Heart left ventricle (tissue), 16 donors: ENCODE measurements around the gene CUBN. TPM values are rescaled to one million over a fixed set of nuclear protein-coding genes. Genes with fewer than 3 reads are reported as not detected.

Experiments used
- ATAC-seq, 4 donors: fragments of 200-7000 bp; cut with Tn5 transposase; one replicate each; pipeline ENCODE4 v1.9.1; 2020 to 2022; ENCODE audit warnings: moderate library complexity in 4 of 4, mild to moderate bottlenecking in 3 of 4, moderate number of reproducible peaks in 1 of 4
- DNase-seq, 5 donors: peaks; one replicate each; pipeline ENCODE4 v3.0.0-alpha.2; 2020
- H3K27ac ChIP-seq, 12 donors: fragments of 200-600 bp; sonication (generic) in 4 of 12; one replicate each; pipeline versions ENCODE4 v1.5.0 to v1.8.0; 2016 to 2022; ENCODE audit warnings: mild to moderate bottlenecking in 2 of 12
- H3K27me3 ChIP-seq, 9 donors: fragments of 200-600 bp; sonication (generic) in 2 of 9; one replicate each; pipeline versions ENCODE4 v1.5.1 to v1.8.0; 2016 to 2022; ENCODE audit warnings: mild to moderate bottlenecking in 3 of 9
- H3K36me3 ChIP-seq, 9 donors: fragments of 200-600 bp; sonication (generic) in 2 of 9; one replicate each; pipeline versions ENCODE4 v1.5.0 to v1.8.0; 2018 to 2022; ENCODE audit warnings: mild to moderate bottlenecking in 2 of 9
- H3K4me1 ChIP-seq, 12 donors: fragments of 200-600 bp; sonication (generic) in 4 of 12; one replicate each; pipeline versions ENCODE4 v1.5.0 to v1.8.0; 2016 to 2022; ENCODE audit warnings: mild to moderate bottlenecking in 3 of 12
- H3K4me3 ChIP-seq, 12 donors: fragments of 200-600 bp; sonication (generic) in 4 of 12; one replicate each; pipeline versions ENCODE4 v1.5.0 to v1.8.0; 2017 to 2022; ENCODE audit warnings: mild to moderate bottlenecking in 9 of 12, moderate library complexity in 4 of 12
- H3K9me3 ChIP-seq, 12 donors: fragments of 200-600 bp; sonication (generic) in 4 of 12; one replicate each; pipeline versions ENCODE4 v1.5.0 to v1.8.0; 2016 to 2022; ENCODE audit warnings: mild to moderate bottlenecking in 1 of 12
- CTCF ChIP-seq, 12 donors: fragments of 200-600 bp; sonication (generic) in 4 of 12; IDR thresholded peaks; one replicate each; pipeline versions ENCODE4 v1.5.0 to v1.8.0; 2018 to 2022; ENCODE audit warnings: antibody characterized with exemption in 12 of 12, mild to moderate bottlenecking in 5 of 12
- POLR2A ChIP-seq, 2 donors: fragments of 450-650 bp; IDR thresholded peaks; one replicate each; pipeline ENCODE4 v1.6.1; 2017; ENCODE audit warnings: antibody characterized with exemption in 2 of 2, mild to moderate bottlenecking in 2 of 2, moderate library complexity in 2 of 2
- WGBS, 4 donors: extraction: QIAGEN DNeasy Blood & Tissue Kit in 2 of 4; methylation state at CpG; one replicate each; pipeline versions ENCODE4 v1.1.5 to v1.1.7; 2013 to 2018; 5-methylcytosine and 5-hydroxymethylcytosine counted together
- intact Hi-C, 10 donors: fragments of 100-400 bp; cut with DNase I; formaldehyde crosslinking; loops; one replicate each; pipeline versions ENCODE4 v1.11.1 to v1.14.2; 2022
- polyA plus RNA-seq, 2 donors: library from polyadenylated mRNA; stranded (reverse); fragments of 200-250 nt; gene quantifications; one replicate each; pipeline ENCODE4 v1.2.3, GENCODE V29; 2013
- total RNA-seq, 9 donors: library from RNA; depleted of rRNA in 2 of 9; stranded (reverse); fragments of >200 nt in 2 of 9; fragmentation: NEBNext Ultra II Directional in 3 of 9; extraction: Animal tissue kit (Norgen Biotek cat#: 25700) in 3 of 9; gene quantifications; one replicate each; pipeline versions ENCODE4 v1.1.0 to v1.2.4, GENCODE V29; 2016 to 2023
- donor health status: ischemic (EF 13 %, LVEDD 7.1; RV severe dilation, severe dysfunction).
- donor health status: healthy with polysubstance abuse.
- donor health status: DM: no; HTN: yes; CAD: no.
- donor health status: DM: no; HTN: no; CAD: no.
- donor health status: ischemic (EF 25% LVEDD 6.9; RV normal size, moderate dysfunction).
- donor health status: ischemic (EF 25% LVEDD 5.7; RV mildly dilated, moderate dysfunction).
- donor health status: healthy.
- donor health status: DM: yes; HTN: yes; CAD: no.
- donor health status: ischemic (EF 35%, LVEDD 5.7; RV mildly dilated, moderate dysfunction).
- donor health status: nonischemic (EF 11% LVEDD 7.7; RV severe dilation, severe dysfunction).
- donor health status: DM: yes; HTN: yes; CAD: no.
- donor health status: PGD.
- donor health status: ischemic (EF 29% LVEDD 5.4; RV normal size, mild dysfunction).
- donor health status: nonischemic (EF 23%, LVEDD 6.1; RV moderate dilation, normal function).

CUBN gene
- total and polyA plus RNA-seq, 11 donors, result 0.07 to 1.5 (median 0.44) TPM

GRCh38 chr10:17126327-17126726 is 3.3 kb downstream of the CUBN start:
- no peak for TF ChIP-seq CTCF (IDR thresholded peaks at IDR 0.05)
- no peak for TF ChIP-seq POLR2A (IDR thresholded peaks at IDR 0.05)
- intact Hi-C loops, result no loop called here
- DNase-seq (no peak), ATAC-seq (no peak)
- Histone ChIP-seq H3K9me3 (no peaks in the 10 kb centered on the region), H3K27me3 (no peaks in the 10 kb centered on the region), H3K4me1 (peaks cover 0 to 9% (median 0%) of the 10 kb centered on the region in 12 donors), H3K36me3 (no peaks in the 10 kb centered on the region), H3K4me3 (no peak overlapping the region), H3K27ac (no peak overlapping the region)
- WGBS, 4 donors, result 92 to 99% (median 96%) methylated on average over 5 of the region's 5 CpGs

- H3K27ac ChIP-seq, result no peak overlapping the region
- TF ChIP-seq CTCF (IDR thresholded peaks at IDR 0.05) (no peak), POLR2A (IDR thresholded peaks at IDR 0.05) (no peak)
- DNase-seq (no peak), ATAC-seq (no peak)
- intact Hi-C loops, result no loop called here
- WGBS, 4 donors, result 77 to 97% (median 83%) methylated on average over 5 of the region's 5 CpGs
- H3K9me3 ChIP-seq, result no peaks in the 10 kb centered on the region
- no peaks in the 10 kb centered on the region for H3K36me3 ChIP-seq
- H3K4me3 ChIP-seq, result no peak overlapping the region
- H3K27me3 ChIP-seq, result no peaks in the 10 kb centered on the region
- peaks cover 0 to 9% (median 0%) of the 10 kb centered on the region in 12 donors for H3K4me1 ChIP-seq
These were observed 4.3 kb downstream of the CUBN start for GRCh38 chr10:17125206-17125893.

GRCh38 chr10:17123961-17124360 is 5.7 kb downstream of the CUBN start:
- intact Hi-C loops, result no loop called here
- TF ChIP-seq POLR2A (IDR thresholded peaks at IDR 0.05), result no peak
- no peak for TF ChIP-seq CTCF (IDR thresholded peaks at IDR 0.05)
- no peaks in the 10 kb centered on the region for H3K9me3 ChIP-seq
- no peak for DNase-seq
- WGBS, 4 donors, result 75 to 95% (median 78%) methylated on average over 3 of the region's 3 CpGs
- H3K27ac ChIP-seq, result no peak overlapping the region
- H3K27me3 ChIP-seq, result no peaks in the 10 kb centered on the region
- H3K4me1 ChIP-seq, result peaks cover 0 to 9% (median 0%) of the 10 kb centered on the region in 12 donors
- no peaks in the 10 kb centered on the region for H3K36me3 ChIP-seq
- no peak overlapping the region for H3K4me3 ChIP-seq
- ATAC-seq, result no peak

GRCh38 chr10:17122726-17123661 is 6.6 kb downstream of the CUBN start:
- DNase-seq (no peak), ATAC-seq (no peak)
- WGBS, 4 donors, result 75 to 79% (median 78%) methylated on average over 5 of the region's 5 CpGs
- no peak for TF ChIP-seq POLR2A (IDR thresholded peaks at IDR 0.05)
- no peak for TF ChIP-seq CTCF (IDR thresholded peaks at IDR 0.05)
- Histone ChIP-seq H3K9me3 (no peaks in the 10 kb centered on the region), H3K27ac (no peak overlapping the region), H3K4me1 (peaks cover 0 to 6% (median 0%) of the 10 kb centered on the region in 12 donors), H3K4me3 (no peak overlapping the region), H3K36me3 (no peaks in the 10 kb centered on the region), H3K27me3 (no peaks in the 10 kb centered on the region)
- intact Hi-C loops, result no loop called here
